Measurements from ENCODE around the gene CCDC146.
A peak's percentile ranks its signal among the peaks of the same experiment; 100 is the strongest.
"Not testable (repeated sequence)": the region's sequence is repeated elsewhere in the genome, so short reads cannot be mapped to it uniquely, and the experiment has no call there.

Gene CCDC146

DNA sequence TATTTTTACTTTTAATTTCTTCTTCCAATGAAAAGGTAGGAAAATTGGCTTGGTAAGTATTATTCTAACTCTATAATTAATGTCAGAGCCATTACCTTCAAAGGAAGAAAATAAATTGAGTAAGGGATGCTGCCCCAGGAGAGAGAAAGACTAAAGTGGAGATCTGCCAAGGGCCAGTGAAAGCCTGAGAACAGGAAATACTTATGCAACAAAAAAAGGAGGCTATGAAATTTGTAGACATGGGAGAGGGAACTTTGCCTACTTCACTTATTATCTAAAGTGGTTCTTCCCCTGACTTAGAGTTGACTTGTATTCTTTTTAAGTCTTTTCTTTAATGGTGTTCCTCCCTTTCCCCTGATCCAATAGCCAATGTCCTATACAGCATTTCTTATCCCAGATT, 29.8 kb downstream of the CCDC146 start:
- not testable (repeated sequence) for H3K9me3 ChIP-seq (ENCODE audit: control insufficient read depth, low read length); H3K4me3 ChIP-seq (ENCODE audit: extremely low read depth, insufficient read depth, low read length, poor library complexity, severe bottlenecking); H3K27ac ChIP-seq (ENCODE audit: low read depth, low read length, severe bottlenecking); H3K36me3 ChIP-seq (ENCODE audit: control insufficient read depth, insufficient read depth, low read length); H3K4me1 ChIP-seq (ENCODE audit: control insufficient read depth, insufficient read depth, low read length, poor library complexity, severe bottlenecking)

DNA sequence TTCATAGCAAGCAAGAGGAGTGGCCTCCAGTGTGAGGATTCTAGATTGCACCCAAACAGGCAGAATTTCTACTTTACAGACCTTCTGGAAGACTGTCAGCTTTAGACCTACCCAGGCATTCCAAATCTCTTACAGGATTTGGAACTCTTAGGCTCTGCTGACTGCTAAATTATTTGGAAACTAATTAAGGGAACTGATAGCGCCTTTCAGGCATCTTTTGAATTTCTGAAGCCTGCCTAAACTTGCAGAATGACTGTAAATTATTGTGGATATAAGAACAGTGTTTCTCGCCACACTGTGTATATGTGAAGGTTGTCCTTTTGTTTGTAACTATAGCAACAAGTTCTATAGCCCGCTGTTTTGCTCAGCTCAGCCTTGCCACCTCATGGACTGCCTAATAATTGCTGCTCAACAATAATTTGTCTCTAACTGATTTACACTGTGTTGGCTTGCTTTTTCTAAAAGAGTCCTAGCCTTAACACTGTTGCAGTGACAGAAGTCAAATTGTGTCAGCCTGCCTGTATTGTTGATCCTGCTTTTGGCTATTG, 32.6 kb downstream of the CCDC146 start:
- not testable (repeated sequence) for H3K4me3 ChIP-seq (ENCODE audit: extremely low read depth, insufficient read depth, low read length, poor library complexity, severe bottlenecking); H3K4me1 ChIP-seq (ENCODE audit: control insufficient read depth, insufficient read depth, low read length, poor library complexity, severe bottlenecking); H3K9me3 ChIP-seq (ENCODE audit: control insufficient read depth, low read length); H3K36me3 ChIP-seq (ENCODE audit: control insufficient read depth, insufficient read depth, low read length)
- 90% methylated on average over 1 of the region's 3 CpGs; no CpG with 5 or more reads in 1 of the 2 experiments for WGBS, 2 experiments (ENCODE audit: insufficient coverage in 2 of 2)
- peak overlapping the region; percentile 67 for H3K27ac ChIP-seq (ENCODE audit: low read depth, low read length, severe bottlenecking)

DNA sequence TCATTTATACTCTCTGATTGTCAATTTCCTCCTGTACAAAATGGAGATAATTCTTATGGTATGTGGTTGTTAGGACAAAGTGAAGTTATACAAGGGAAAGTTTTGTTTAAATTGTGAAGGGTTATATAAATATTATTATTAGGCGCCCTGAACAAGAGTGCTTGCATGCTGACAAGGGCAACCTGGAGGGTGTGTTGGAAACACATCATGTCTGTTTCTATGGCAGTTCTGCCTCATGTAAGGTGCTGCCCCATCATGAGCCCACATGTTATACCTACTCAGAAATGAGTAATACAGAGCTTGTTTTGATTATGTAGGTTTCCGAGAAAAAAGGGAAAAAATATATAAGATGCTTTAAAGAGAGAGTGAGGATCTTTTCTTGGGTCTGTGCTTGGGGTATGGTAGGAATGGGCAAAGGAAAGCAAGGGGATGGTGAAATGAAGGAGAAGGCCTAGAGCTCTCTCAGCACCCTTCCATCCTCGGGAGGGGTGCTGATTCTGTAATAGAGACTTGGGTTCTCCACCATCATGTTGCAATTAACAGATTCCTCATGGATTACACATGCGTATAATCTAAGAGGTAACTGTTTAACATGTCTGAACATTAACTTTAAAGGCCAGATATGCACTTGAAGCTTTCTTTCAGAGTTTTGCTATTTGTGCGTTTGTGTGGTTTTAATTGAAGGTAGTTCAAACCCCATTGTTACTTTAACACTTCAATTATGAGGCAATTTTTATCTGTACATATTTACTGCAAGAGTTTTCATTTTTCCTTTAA, 33.4 kb downstream of the CCDC146 start:
- H3K4me3 ChIP-seq (ENCODE audit: extremely low read depth, insufficient read depth, low read length, poor library complexity, severe bottlenecking); H3K4me1 ChIP-seq (ENCODE audit: control insufficient read depth, insufficient read depth, low read length, poor library complexity, severe bottlenecking); H3K27ac ChIP-seq (ENCODE audit: low read depth, low read length, severe bottlenecking); H3K9me3 ChIP-seq (ENCODE audit: control insufficient read depth, low read length); H3K36me3 ChIP-seq (ENCODE audit: control insufficient read depth, insufficient read depth, low read length): not testable (repeated sequence)
- 100% methylated on average over 1 of the region's 5 CpGs; no CpG with 5 or more reads in 1 of the 2 experiments for WGBS, 2 experiments (ENCODE audit: insufficient coverage in 2 of 2)

GRCh38 chr7:77157034-77157433, 34.6 kb downstream of the CCDC146 start:
- not testable (repeated sequence) for H3K4me1 ChIP-seq (ENCODE audit: control insufficient read depth, insufficient read depth, low read length, poor library complexity, severe bottlenecking); H3K36me3 ChIP-seq (ENCODE audit: control insufficient read depth, insufficient read depth, low read length); H3K4me3 ChIP-seq (ENCODE audit: extremely low read depth, insufficient read depth, low read length, poor library complexity, severe bottlenecking); H3K27ac ChIP-seq (ENCODE audit: low read depth, low read length, severe bottlenecking); H3K9me3 ChIP-seq (ENCODE audit: control insufficient read depth, low read length)
- no CpG with 5 or more reads among the region's 1 CpG for WGBS, 2 experiments (ENCODE audit: insufficient coverage in 2 of 2)

GRCh38 chr7:77157446-77157845, 35.0 kb downstream of the CCDC146 start:
- Histone ChIP-seq H3K36me3 (ENCODE audit: control insufficient read depth, insufficient read depth, low read length) (no peaks in the 10 kb centered on the region), H3K4me1 (ENCODE audit: control insufficient read depth, insufficient read depth, low read length, poor library complexity, severe bottlenecking) (no peaks in the 10 kb centered on the region), H3K9me3 (ENCODE audit: control insufficient read depth, low read length) (no peaks in the 10 kb centered on the region), H3K27ac (ENCODE audit: low read depth, low read length, severe bottlenecking) (no peak overlapping the region), H3K4me3 (ENCODE audit: extremely low read depth, insufficient read depth, low read length, poor library complexity, severe bottlenecking) (no peak overlapping the region)
- WGBS, 2 experiments (ENCODE audit: insufficient coverage in 2 of 2) = no CpG with 5 or more reads among the region's 1 CpG

- 76 to 97% methylated on average over 2 to 3 of the region's 4 CpGs for WGBS, 2 experiments (ENCODE audit: insufficient coverage in 2 of 2)
- H3K9me3 ChIP-seq (ENCODE audit: control insufficient read depth, low read length); H3K4me3 ChIP-seq (ENCODE audit: extremely low read depth, insufficient read depth, low read length, poor library complexity, severe bottlenecking); H3K36me3 ChIP-seq (ENCODE audit: control insufficient read depth, insufficient read depth, low read length); H3K4me1 ChIP-seq (ENCODE audit: control insufficient read depth, insufficient read depth, low read length, poor library complexity, severe bottlenecking); H3K27ac ChIP-seq (ENCODE audit: low read depth, low read length, severe bottlenecking): not testable (repeated sequence)
Measured at GRCh38 chr7:77171073-77171472, 48.7 kb downstream of the CCDC146 start.

- H3K36me3 ChIP-seq (ENCODE audit: control insufficient read depth, insufficient read depth, low read length); H3K4me3 ChIP-seq (ENCODE audit: extremely low read depth, insufficient read depth, low read length, poor library complexity, severe bottlenecking); H3K4me1 ChIP-seq (ENCODE audit: control insufficient read depth, insufficient read depth, low read length, poor library complexity, severe bottlenecking); H3K27ac ChIP-seq (ENCODE audit: low read depth, low read length, severe bottlenecking); H3K9me3 ChIP-seq (ENCODE audit: control insufficient read depth, low read length): not testable (repeated sequence)
- WGBS, 2 experiments (ENCODE audit: insufficient coverage in 2 of 2) = no CpG with 5 or more reads among the region's 6 CpGs
Measured at GRCh38 chr7:77172437-77173172, 50.2 kb downstream of the CCDC146 start.

DNA sequence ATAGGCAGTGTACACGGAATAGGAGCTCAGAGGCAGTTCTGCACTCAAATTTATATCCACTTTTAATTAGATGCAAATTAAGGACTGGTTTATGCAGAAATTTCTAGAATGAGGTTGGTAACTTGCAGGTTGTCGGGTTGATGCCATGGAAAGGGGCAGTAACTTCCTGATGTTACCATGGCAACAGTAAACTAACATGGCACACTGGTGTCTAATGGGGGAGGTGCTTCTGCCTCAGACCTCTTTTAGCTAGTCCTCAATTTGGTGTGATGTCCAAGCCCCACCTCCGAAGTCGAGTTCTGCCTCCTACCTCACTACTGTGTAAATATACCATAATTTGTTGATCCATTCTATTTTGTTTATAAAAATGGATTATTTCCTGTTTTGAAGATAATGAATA, 52.0 kb downstream of the CCDC146 start:
- H3K4me1 ChIP-seq (ENCODE audit: control insufficient read depth, insufficient read depth, low read length, poor library complexity, severe bottlenecking); H3K9me3 ChIP-seq (ENCODE audit: control insufficient read depth, low read length); H3K36me3 ChIP-seq (ENCODE audit: control insufficient read depth, insufficient read depth, low read length); H3K4me3 ChIP-seq (ENCODE audit: extremely low read depth, insufficient read depth, low read length, poor library complexity, severe bottlenecking); H3K27ac ChIP-seq (ENCODE audit: low read depth, low read length, severe bottlenecking): not testable (repeated sequence)
- WGBS, 2 experiments (ENCODE audit: insufficient coverage in 2 of 2) = no CpG with 5 or more reads among the region's 4 CpGs

GRCh38 chr7:77175274-77175800, 52.9 kb downstream of the CCDC146 start:
- H3K36me3 ChIP-seq (ENCODE audit: control insufficient read depth, insufficient read depth, low read length); H3K4me1 ChIP-seq (ENCODE audit: control insufficient read depth, insufficient read depth, low read length, poor library complexity, severe bottlenecking); H3K27ac ChIP-seq (ENCODE audit: low read depth, low read length, severe bottlenecking); H3K4me3 ChIP-seq (ENCODE audit: extremely low read depth, insufficient read depth, low read length, poor library complexity, severe bottlenecking); H3K9me3 ChIP-seq (ENCODE audit: control insufficient read depth, low read length): not testable (repeated sequence)
- WGBS, 2 experiments (ENCODE audit: insufficient coverage in 2 of 2) = no CpG with 5 or more reads among the region's 3 CpGs

DNA sequence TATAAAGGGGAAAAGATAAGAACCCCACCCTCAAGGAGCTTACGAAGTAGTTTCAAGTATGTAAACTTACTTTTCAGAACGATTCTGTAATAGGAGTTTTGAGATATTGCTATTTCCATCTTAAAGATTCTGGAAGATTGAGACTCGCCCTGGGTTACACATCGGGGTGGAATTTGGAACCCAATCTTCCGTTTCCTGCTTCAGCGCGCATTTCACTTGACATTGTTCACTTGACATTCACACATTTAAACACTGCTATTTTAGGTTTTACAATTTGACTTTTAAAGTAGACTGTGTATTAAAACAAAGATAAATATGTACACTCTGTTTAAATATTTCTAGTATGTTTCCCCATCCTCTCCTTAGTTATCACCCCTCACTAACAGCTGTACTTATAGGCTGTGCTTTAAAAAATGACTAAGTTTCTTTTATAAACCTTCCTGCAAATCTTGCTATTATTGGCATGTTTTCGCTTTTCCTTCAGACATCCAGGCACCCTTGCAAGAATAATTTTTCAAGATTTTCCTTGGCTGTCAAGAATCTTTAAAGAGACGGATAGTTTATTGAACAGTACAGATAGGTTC, 55.0 kb downstream of the CCDC146 start:
- not testable (repeated sequence) for H3K4me3 ChIP-seq (ENCODE audit: extremely low read depth, insufficient read depth, low read length, poor library complexity, severe bottlenecking); H3K9me3 ChIP-seq (ENCODE audit: control insufficient read depth, low read length); H3K27ac ChIP-seq (ENCODE audit: low read depth, low read length, severe bottlenecking); H3K4me1 ChIP-seq (ENCODE audit: control insufficient read depth, insufficient read depth, low read length, poor library complexity, severe bottlenecking); H3K36me3 ChIP-seq (ENCODE audit: control insufficient read depth, insufficient read depth, low read length)
- WGBS, 2 experiments (ENCODE audit: insufficient coverage in 2 of 2) = 93 to 100% methylated on average over 1 to 2 of the region's 9 CpGs

DNA sequence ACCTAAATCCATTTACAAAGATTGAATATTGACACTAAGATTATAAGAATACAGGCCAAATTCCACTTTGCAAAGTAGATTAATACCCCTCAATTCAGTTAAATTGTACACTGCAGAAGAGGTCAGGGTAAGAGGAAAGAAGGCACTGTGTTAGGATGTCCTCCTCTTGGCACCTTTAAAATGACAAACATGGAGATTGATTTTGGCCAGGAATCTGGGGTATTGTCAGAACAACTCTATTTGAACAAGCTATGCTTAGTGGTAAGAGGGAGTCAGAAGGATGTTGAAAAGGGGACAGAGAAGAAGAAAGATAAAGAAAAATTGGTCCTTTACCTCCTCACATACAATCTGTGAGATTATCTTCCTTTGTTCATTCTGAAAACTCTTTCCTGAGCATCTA, 55.6 kb downstream of the CCDC146 start:
- not testable (repeated sequence) for H3K4me1 ChIP-seq (ENCODE audit: control insufficient read depth, insufficient read depth, low read length, poor library complexity, severe bottlenecking); H3K9me3 ChIP-seq (ENCODE audit: control insufficient read depth, low read length); H3K36me3 ChIP-seq (ENCODE audit: control insufficient read depth, insufficient read depth, low read length); H3K4me3 ChIP-seq (ENCODE audit: extremely low read depth, insufficient read depth, low read length, poor library complexity, severe bottlenecking); H3K27ac ChIP-seq (ENCODE audit: low read depth, low read length, severe bottlenecking)
